Measurements from ENCODE around the gene TMCO4.

DNA sequence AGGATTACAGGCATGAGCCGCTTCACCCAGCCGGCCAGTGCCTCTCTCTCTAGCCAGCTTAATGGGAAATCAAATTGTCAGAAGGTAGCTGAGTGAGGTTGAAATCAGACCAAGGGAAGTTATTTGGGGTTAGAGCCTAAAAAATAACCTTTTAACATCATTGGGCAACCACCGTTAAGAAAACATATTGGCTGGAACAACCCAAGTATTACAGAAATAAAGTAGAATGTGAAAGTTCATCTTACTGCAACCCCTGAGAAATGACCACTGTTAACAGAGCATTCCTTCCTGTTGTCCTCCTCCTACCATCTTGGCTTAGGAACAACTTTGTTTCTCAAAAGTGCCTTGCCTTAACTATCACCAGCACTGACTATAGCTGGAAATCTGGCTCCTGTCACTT lies 18.6 kb upstream of the TMCO4 start:
- TF ChIP-seq POLR2A (IDR thresholded peaks at IDR 0.05) (no peak), CTCF (IDR thresholded peaks at IDR 0.05) (no peak)
